SK-N-SH treated with all-trans-retinoic acid at 6 μM for 48 hours (cell line): ENCODE data around the gene PCGF5.
A peak's percentile ranks its signal among the peaks of the same experiment; 100 is the strongest.

Experiments
- ATAC-seq: fragments of 200-7000 bp; cut with Tn5 transposase; 3 replicates; pipeline ENCODE4 v1.9.1; 2020; ENCODE audit warnings: mild to moderate bottlenecking, moderate library complexity
- ARNTL ChIP-seq: fragments of 450-650 bp; formaldehyde crosslinking; IDR thresholded peaks from 2 replicates; pipeline ENCODE4 v1.5.0; 2020; ENCODE audit warnings: low read depth, mild to moderate bottlenecking, moderate library complexity, borderline replicate concordance
- GLIS3 ChIP-seq: fragments of 250-450 bp; sonication (Bioruptor Pico); IDR thresholded peaks from 2 replicates; pipeline ENCODE4 v1.5.0; 2020; ENCODE audit warnings: mild to moderate bottlenecking, moderate library complexity
- ISL1 ChIP-seq: fragments of 250-450 bp; sonication (Bioruptor Pico); IDR thresholded peaks from 2 replicates; pipeline ENCODE4 v2.1.2; 2022; ENCODE audit warnings: mild to moderate bottlenecking, moderate library complexity
- OSR1 ChIP-seq: fragments of 250-450 bp; sonication (Bioruptor Pico); IDR thresholded peaks from 2 replicates; pipeline ENCODE4 v1.8.0; 2022; ENCODE audit warnings: moderate library complexity, mild to moderate bottlenecking, inconsistent platforms
- PATZ1 ChIP-seq: fragments of 250-450 bp; sonication (Bioruptor Pico); IDR thresholded peaks from 2 replicates; pipeline ENCODE4 v1.8.0; 2020; ENCODE audit warnings: mild to moderate bottlenecking, moderate library complexity, borderline replicate concordance
- PPARA ChIP-seq: fragments of 250-450 bp; sonication (Bioruptor Pico); IDR thresholded peaks from 2 replicates; pipeline ENCODE4 v1.5.0; 2020; ENCODE audit warnings: mild to moderate bottlenecking, borderline replicate concordance
- RARB ChIP-seq: fragments of 250-450 bp; sonication (Bioruptor Pico); IDR thresholded peaks from 2 replicates; pipeline ENCODE4 v1.8.0; 2021; ENCODE audit warnings: mild to moderate bottlenecking, moderate library complexity
- SNAI2 ChIP-seq: fragments of 250-450 bp; sonication (Bioruptor Pico); IDR thresholded peaks from 2 replicates; pipeline ENCODE4 v1.5.0; 2020; ENCODE audit warnings: mild to moderate bottlenecking, moderate library complexity
- TCF4 ChIP-seq: fragments of 250-450 bp; sonication (Bioruptor Pico); IDR thresholded peaks from 2 replicates; pipeline ENCODE4 v1.8.0; 2021; ENCODE audit warnings: mild to moderate bottlenecking, moderate library complexity, borderline replicate concordance
- TOX ChIP-seq: fragments of 250-450 bp; sonication (Bioruptor Pico); IDR thresholded peaks from 2 replicates; pipeline ENCODE4 v1.8.0; 2021; ENCODE audit warnings: mild to moderate bottlenecking, moderate library complexity, borderline replicate concordance
- TSHZ2 ChIP-seq: fragments of 250-450 bp; sonication (Bioruptor Pico); IDR thresholded peaks from 2 replicates; pipeline ENCODE4 v1.5.0; 2020; ENCODE audit warnings: mild to moderate bottlenecking, moderate library complexity
- ZC3H10 ChIP-seq: fragments of 250-450 bp; sonication (Bioruptor Pico); IDR thresholded peaks from 2 replicates; pipeline ENCODE4 v1.5.1; 2021; ENCODE audit warnings: mild to moderate bottlenecking, moderate library complexity
- ZFP3 ChIP-seq: fragments of 250-450 bp; sonication (Bioruptor Pico); IDR thresholded peaks from 2 replicates; pipeline ENCODE4 v1.5.0; 2020; ENCODE audit warnings: mild to moderate bottlenecking, moderate library complexity
- ZFP30 ChIP-seq: fragments of 450-650 bp; formaldehyde crosslinking; IDR thresholded peaks from 2 replicates; pipeline ENCODE4 v1.5.0; 2022; ENCODE audit warnings: mild to moderate bottlenecking, moderate library complexity
- ZNF565 ChIP-seq: fragments of 450-650 bp; formaldehyde crosslinking; conservative IDR thresholded peaks from 2 replicates; pipeline ENCODE4 v1.5.0; 2020; ENCODE audit warnings: low read depth, mild to moderate bottlenecking, moderate library complexity
- ZNF70 ChIP-seq: fragments of 450-650 bp; formaldehyde crosslinking; IDR thresholded peaks from 2 replicates; pipeline ENCODE4 v1.5.0; 2020; ENCODE audit warnings: mild to moderate bottlenecking, moderate library complexity

The PCGF5 gene

GRCh38 chr10:91309711-91310110 is 89.2 kb downstream of the PCGF5 start:
- no peak for ATAC-seq
- TF ChIP-seq PATZ1 (CRISPR knock-in tag) (no peak), TCF4 (no peak), ZFP3 (CRISPR knock-in tag) (no peak), ISL1 (CRISPR knock-in tag) (no peak), OSR1 (CRISPR knock-in tag) (no peak), ZFP30 (CRISPR knock-in tag) (no peak), TOX (CRISPR knock-in tag) (no peak), TSHZ2 (CRISPR knock-in tag) (no peak), ZNF565 (no peak), GLIS3 (CRISPR knock-in tag) (no peak), ARNTL (CRISPR knock-in tag) (no peak), PPARA (no peak)

GRCh38 chr10:91311601-91312381 is 91.3 kb downstream of the PCGF5 start:
- TF ChIP-seq RARB (CRISPR knock-in tag) (no peak), TCF4 (no peak), PPARA (no peak), ZC3H10 (CRISPR knock-in tag) (no peak), TSHZ2 (CRISPR knock-in tag) (no peak), TOX (CRISPR knock-in tag) (no peak), SNAI2 (no peak)
- TF ChIP-seq, all 23 proteins: peak for 0
- ATAC-seq = peak; percentile 84

GRCh38 chr10:91312382-91312733 is 91.9 kb downstream of the PCGF5 start:
- no peak for TF ChIP-seq ZFP3 (CRISPR knock-in tag)
- TF ChIP-seq ZNF70 (CRISPR knock-in tag) = no peak
- TF ChIP-seq TSHZ2 (CRISPR knock-in tag) = no peak
- TF ChIP-seq OSR1 (CRISPR knock-in tag) = no peak
- no peak for TF ChIP-seq TCF4
- TF ChIP-seq ZFP30 (CRISPR knock-in tag) = no peak
- TF ChIP-seq RARB (CRISPR knock-in tag) = no peak
- TF ChIP-seq, all 23 proteins: peak for 0
- ATAC-seq = peak; percentile 35
